K562 (cell line): ENCODE measurements around the gene SOX15. TPM values are rescaled to one million over a fixed set of nuclear protein-coding genes. Genes with fewer than 3 reads are reported as not detected.

Experiments
- ASH1L ChIP-seq: fragments of 450-650 bp; IDR thresholded peaks from 2 replicates; pipeline ENCODE4 v1.6.1; 2018; ENCODE audit warnings: borderline replicate concordance, mild to moderate bottlenecking, low read depth; ENCODE audit not compliant: partially characterized antibody
- EGR1 ChIP-seq: fragments of 450-650 bp; conservative IDR thresholded peaks from 2 replicates; pipeline ENCODE4 v1.6.1; 2017; ENCODE audit warnings: mild to moderate bottlenecking
- FOXP4 ChIP-seq: sonication (generic); formaldehyde crosslinking; IDR thresholded peaks from 2 replicates; pipeline ENCODE4 v1.8.0; 2022; ENCODE audit warnings: mild to moderate bottlenecking, missing genetic modification reagents, borderline replicate concordance
- MTA1 ChIP-seq: fragments of 450-650 bp; IDR thresholded peaks from 2 replicates; pipeline ENCODE4 v1.6.1; 2017; ENCODE audit warnings: borderline replicate concordance
- PBX2 ChIP-seq, 2 experiments: IDR thresholded peaks in 1 of 2; conservative IDR thresholded peaks in 1 of 2; 2 replicates each; pipeline ENCODE4 v1.6.1; 2016; ENCODE audit warnings: low read depth in 2 of 2, mild to moderate bottlenecking in 1 of 2, missing compliant biosample characterization in 1 of 2, missing genetic modification characterization in 1 of 2, moderate library complexity in 1 of 2
- TAF9B ChIP-seq: fragments of 450-650 bp; IDR thresholded peaks from 2 replicates; pipeline ENCODE4 v1.6.1; 2018; ENCODE audit warnings: mild to moderate bottlenecking; ENCODE audit not compliant: partially characterized antibody
- YBX1 ChIP-seq: fragments of 450-650 bp; IDR thresholded peaks from 2 replicates; pipeline ENCODE4 v1.7.1; 2016; ENCODE audit warnings: mild to moderate bottlenecking
- ZBTB9 ChIP-seq: fragments of 450-650 bp; formaldehyde crosslinking; IDR thresholded peaks from 2 replicates; pipeline ENCODE4 v1.4.0; 2020; ENCODE audit warnings: mild to moderate bottlenecking, moderate library complexity
- ZNF398 ChIP-seq: fragments of 250-450 bp; sonication (Bioruptor Pico); IDR thresholded peaks from 2 replicates; pipeline ENCODE4 v1.8.0; 2021; ENCODE audit warnings: moderate library complexity, mild to moderate bottlenecking, inconsistent platforms
- polyA plus RNA-seq, 8 experiments: library from polyadenylated mRNA; depleted of rRNA in 4 of 8; stranded (reverse) in 5 of 8; unstranded in 3 of 8; fragments of >200 nt; fragmentation: Nextera tagmentation in 2 of 8; fragmentation: Illumina TruSeq in 1 of 8; extraction: Ambion mirVana in 2 of 8; extraction: Trizol in 1 of 8; gene quantifications; 2 replicates each; pipeline versions ENCODE4 v1.2.1 to v1.2.3, GENCODE V29; 2011 to 2014; ENCODE audit warnings: inconsistent platforms in 1 of 8, missing spikeins in 1 of 8
- total RNA-seq, 7 experiments: library from RNA; depleted of rRNA in 6 of 7; stranded (reverse); fragments of >200 nt in 6 of 7; fragmentation: Illumina TruSeq in 2 of 7; extraction: Trizol in 2 of 7; gene quantifications; 2 replicates each; pipeline versions ENCODE4 v1.2.1 to v1.2.3, GENCODE V29; 2011 to 2021; ENCODE audit warnings: low replicate concordance in 1 of 7

Gene SOX15
- total and polyA plus RNA-seq, 9 of the 15 experiments (the other 6 are each of a cell fraction or from before 2014, with no cell fraction given): 0.07 to 0.33 (median 0.19) TPM; not detected in 5

- TF ChIP-seq FOXP4 (CRISPR knock-in tag): 0 out of 2 replicates have a peak, but pooled peaks have one; percentile 23
- TF ChIP-seq YBX1: no peak
- TF ChIP-seq MTA1: no peak
- TF ChIP-seq PBX2 (CRISPR knock-in tag; IDR thresholded peaks at IDR 0.05; ENCODE audit: low read depth): peak; percentile 96
- TF ChIP-seq PBX2 (tag; conservative IDR thresholded peaks at IDR 0.05; ENCODE audit: low read depth): peak; percentile 100
- TF ChIP-seq ZNF398 (CRISPR knock-in tag): no peak
- peak; percentile 95 for TF ChIP-seq ASH1L
- peak; percentile 34; the same call in 1 of the 2 replicates for TF ChIP-seq ZBTB9 (CRISPR knock-in tag)
- peak; percentile 21; the same call in 1 of the 2 replicates for TF ChIP-seq EGR1
- TF ChIP-seq TAF9B: peak; percentile 67
Measured at GRCh38 chr17:7572588-7573323, 17.1 kb downstream of the SOX15 start (continued).
